ENCODE results near the gene PTK7. TPM values are rescaled to one million over a fixed set of nuclear protein-coding genes. Genes with fewer than 3 reads are reported as not detected.
"Not testable (repeated sequence)": the region's sequence is repeated elsewhere in the genome, so short reads cannot be mapped to it uniquely, and the experiment has no call there.

PTK7 gene
- total and polyA plus RNA-seq, 4 donors: 37.4 to 173 (median 84.2) TPM

GRCh38 chr6:43113431-43114260 lies 37.5 kb downstream of the PTK7 start:
- no peak overlapping the region for H3K4me3 ChIP-seq
- peak; percentile 26 to 57 (median 56) for DNase-seq
- H3K9ac ChIP-seq (ENCODE audit: insufficient read depth in 1 of 2, low read length in 2 of 2): no peak overlapping the region
- H3K4me1 ChIP-seq (ENCODE audit: control insufficient read depth in 5 of 5, insufficient read depth in 5 of 5, low read length in 5 of 5): peaks cover 0 to 45% (median 32%) of the 10 kb centered on the region in 5 donors
- H3K27me3 ChIP-seq (ENCODE audit: control insufficient read depth in 3 of 3, insufficient read depth in 3 of 3, low read length in 2 of 3): no peaks in the 10 kb centered on the region
- ATAC-seq (ENCODE audit: insufficient read depth, low FRiP score): no peak
- peak overlapping the region in 1 of 2 donors; percentile 74 for H3K27ac ChIP-seq (ENCODE audit: low read depth in 1 of 2, low read length in 1 of 2)
- H3K9me3 ChIP-seq (ENCODE audit: control insufficient read depth in 4 of 4, insufficient read depth in 3 of 4, low read length in 3 of 4): no peaks in the 10 kb centered on the region
- 67 to 86% methylated on average over 12 of the region's 12 CpGs for WGBS, 2 donors
- no peaks in the 10 kb centered on the region for H3K36me3 ChIP-seq (ENCODE audit: control insufficient read depth in 4 of 4, insufficient read depth in 4 of 4, low read length in 4 of 4)
- no peak for TF ChIP-seq CTCF (IDR thresholded peaks at IDR 0.05; ENCODE audit: control extremely low read depth, extremely low read depth)

- H3K27me3 ChIP-seq (ENCODE audit: control insufficient read depth in 3 of 3, insufficient read depth in 3 of 3, low read length in 2 of 3): no peaks in the 10 kb centered on the region
- H3K4me1 ChIP-seq (ENCODE audit: control insufficient read depth in 5 of 5, insufficient read depth in 5 of 5, low read length in 5 of 5): peaks cover 0 to 61% (median 41%) of the 10 kb centered on the region in 5 donors
- ATAC-seq (ENCODE audit: insufficient read depth, low FRiP score) (no peak), DNase-seq (no peak)
- H3K36me3 ChIP-seq (ENCODE audit: control insufficient read depth in 4 of 4, insufficient read depth in 4 of 4, low read length in 4 of 4): no peaks in the 10 kb centered on the region
- WGBS, 2 donors: 47 to 81% methylated on average over 6 of the region's 6 CpGs
- no peak overlapping the region for H3K9ac ChIP-seq (ENCODE audit: insufficient read depth in 1 of 2, low read length in 2 of 2)
- H3K9me3 ChIP-seq (ENCODE audit: control insufficient read depth in 4 of 4, insufficient read depth in 3 of 4, low read length in 3 of 4): no peaks in the 10 kb centered on the region
- peak overlapping the region in 1 of 2 donors; percentile 6 for H3K27ac ChIP-seq (ENCODE audit: low read depth in 1 of 2, low read length in 1 of 2)
- no peak overlapping the region for H3K4me3 ChIP-seq
- TF ChIP-seq CTCF (IDR thresholded peaks at IDR 0.05; ENCODE audit: control extremely low read depth, extremely low read depth): no peak
Measured at GRCh38 chr6:43115365-43115764, 39.3 kb downstream of the PTK7 start.

GRCh38 chr6:43117466-43117865 lies 41.4 kb downstream of the PTK7 start:
- not testable (repeated sequence) for ATAC-seq (ENCODE audit: insufficient read depth, low FRiP score); H3K9me3 ChIP-seq (ENCODE audit: control insufficient read depth in 4 of 4, insufficient read depth in 3 of 4, low read length in 3 of 4); DNase-seq; H3K36me3 ChIP-seq (ENCODE audit: control insufficient read depth in 4 of 4, insufficient read depth in 4 of 4, low read length in 4 of 4); H3K9ac ChIP-seq (ENCODE audit: insufficient read depth in 1 of 2, low read length in 2 of 2); H3K4me3 ChIP-seq; H3K27me3 ChIP-seq (ENCODE audit: control insufficient read depth in 3 of 3, insufficient read depth in 3 of 3, low read length in 2 of 3)
- WGBS, 2 donors: 95% methylated on average over 8 of the region's 8 CpGs
- peaks cover 0 to 82% (median 56%) of the 10 kb centered on the region in 5 donors for H3K4me1 ChIP-seq (ENCODE audit: control insufficient read depth in 5 of 5, insufficient read depth in 5 of 5, low read length in 5 of 5)
- H3K27ac ChIP-seq (ENCODE audit: low read depth in 1 of 2, low read length in 1 of 2): peak overlapping the region in 1 of 2 donors; percentile 88

GRCh38 chr6:43119482-43119881 lies 43.4 kb downstream of the PTK7 start:
- Histone ChIP-seq H3K27me3 (ENCODE audit: control insufficient read depth in 3 of 3, insufficient read depth in 3 of 3, low read length in 2 of 3) (no peaks in the 10 kb centered on the region), H3K9me3 (ENCODE audit: control insufficient read depth in 4 of 4, insufficient read depth in 3 of 4, low read length in 3 of 4) (no peaks in the 10 kb centered on the region), H3K4me3 (no peak overlapping the region), H3K36me3 (ENCODE audit: control insufficient read depth in 4 of 4, insufficient read depth in 4 of 4, low read length in 4 of 4) (no peaks in the 10 kb centered on the region), H3K4me1 (ENCODE audit: control insufficient read depth in 5 of 5, insufficient read depth in 5 of 5, low read length in 5 of 5) (peaks cover 0 to 82% (median 44%) of the 10 kb centered on the region in 5 donors), H3K27ac (ENCODE audit: low read depth in 1 of 2, low read length in 1 of 2) (no peak overlapping the region), H3K9ac (ENCODE audit: insufficient read depth in 1 of 2, low read length in 2 of 2) (no peak overlapping the region)
- ATAC-seq (ENCODE audit: insufficient read depth, low FRiP score) (no peak), DNase-seq (peak; percentile 58 to 85 (median 62))
- TF ChIP-seq CTCF (IDR thresholded peaks at IDR 0.05; ENCODE audit: control extremely low read depth, extremely low read depth): no peak
- WGBS, 2 donors: 73 to 74% methylated on average over 4 of the region's 4 CpGs

All from lung (tissue), 12 donors.